Frontal cortex (tissue), 4 donors: Measurements from ENCODE around the gene PSAPL1. TPM values are rescaled to one million over a fixed set of nuclear protein-coding genes. Genes with fewer than 3 reads are reported as not detected.

Experiments
- DNase-seq, 2 donors: peaks; one replicate each; pipeline ENCODE4 v3.0.0; 2012; ENCODE audit warnings: low spot score in 2 of 2
- FAIRE-seq: peaks from 2 replicates; lab custom pipeline; 2012; peaks lifted over from hg19 to GRCh38; lab: Jason Lieb, UNC
- total RNA-seq: library from RNA; depleted of rRNA; stranded (reverse); fragments of >200 nt; gene quantifications from one replicate; pipeline ENCODE4 v1.2.3, GENCODE V29; 2014
- donor health status: control.
- donor health status: control.
- donor health status: control.

Gene PSAPL1
- total RNA-seq, 1 donor from 2014 or later: not detected

GRCh38 chr4:7400671-7401298, 33.9 kb downstream of the PSAPL1 start:
- DNase-seq: no peak
- no peak for FAIRE-seq

- FAIRE-seq: no peak
- no peak for DNase-seq
Measured at GRCh38 chr4:7399440-7400234, 35.1 kb downstream of the PSAPL1 start.

DNA sequence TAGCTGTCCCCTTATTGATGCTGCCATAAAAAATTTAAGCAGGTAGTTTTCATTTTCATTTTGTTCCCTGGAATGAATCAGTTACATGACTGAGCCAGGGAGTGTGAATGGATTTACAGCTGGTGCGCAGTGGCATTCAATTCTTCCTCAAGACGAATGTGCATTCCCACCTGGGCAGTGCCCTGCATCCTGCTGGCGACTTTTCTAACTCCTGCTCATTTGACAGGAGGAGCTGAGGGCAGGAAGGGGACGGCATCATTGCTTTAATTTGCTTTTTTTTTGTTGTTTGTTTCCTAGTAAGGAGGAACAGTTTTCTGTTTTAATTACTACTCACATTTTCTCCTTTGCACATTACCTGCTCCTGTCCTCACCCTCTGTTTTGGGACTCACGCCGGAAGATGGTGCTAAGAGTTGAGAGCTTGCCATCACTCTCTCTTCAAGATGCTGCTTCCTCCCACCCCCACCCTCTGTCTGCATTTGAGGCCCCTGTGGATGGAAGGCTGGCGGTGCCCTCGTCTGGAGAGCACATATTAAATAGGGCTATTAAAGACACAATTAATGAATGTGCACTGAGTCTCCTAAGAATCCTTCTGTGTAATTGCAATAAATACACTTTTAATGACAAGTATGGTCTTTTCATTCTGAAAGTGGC, 35.8 kb downstream of the PSAPL1 start:
- FAIRE-seq: no peak
- no peak for DNase-seq

DNA sequence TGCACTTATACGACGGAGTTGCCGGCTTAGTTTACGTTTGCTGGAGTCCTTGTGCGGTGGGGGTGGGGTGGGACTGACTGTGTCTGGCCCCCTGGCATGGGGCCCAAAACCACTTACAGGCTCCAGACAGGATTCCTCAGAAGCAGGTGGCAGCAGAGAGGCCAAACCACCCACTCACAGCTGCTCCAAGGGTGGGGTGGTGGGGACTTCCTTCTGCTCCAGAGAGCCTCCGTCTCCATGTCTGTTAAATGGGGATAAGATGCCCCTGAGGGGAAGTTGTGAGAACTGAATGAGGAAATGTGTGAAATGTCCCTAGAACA, 36.7 kb downstream of the PSAPL1 start:
- FAIRE-seq: no peak
- no peak for DNase-seq

GRCh38 chr4:7397206-7398103, 37.3 kb downstream of the PSAPL1 start:
- FAIRE-seq: no peak
- DNase-seq: no peak

DNA sequence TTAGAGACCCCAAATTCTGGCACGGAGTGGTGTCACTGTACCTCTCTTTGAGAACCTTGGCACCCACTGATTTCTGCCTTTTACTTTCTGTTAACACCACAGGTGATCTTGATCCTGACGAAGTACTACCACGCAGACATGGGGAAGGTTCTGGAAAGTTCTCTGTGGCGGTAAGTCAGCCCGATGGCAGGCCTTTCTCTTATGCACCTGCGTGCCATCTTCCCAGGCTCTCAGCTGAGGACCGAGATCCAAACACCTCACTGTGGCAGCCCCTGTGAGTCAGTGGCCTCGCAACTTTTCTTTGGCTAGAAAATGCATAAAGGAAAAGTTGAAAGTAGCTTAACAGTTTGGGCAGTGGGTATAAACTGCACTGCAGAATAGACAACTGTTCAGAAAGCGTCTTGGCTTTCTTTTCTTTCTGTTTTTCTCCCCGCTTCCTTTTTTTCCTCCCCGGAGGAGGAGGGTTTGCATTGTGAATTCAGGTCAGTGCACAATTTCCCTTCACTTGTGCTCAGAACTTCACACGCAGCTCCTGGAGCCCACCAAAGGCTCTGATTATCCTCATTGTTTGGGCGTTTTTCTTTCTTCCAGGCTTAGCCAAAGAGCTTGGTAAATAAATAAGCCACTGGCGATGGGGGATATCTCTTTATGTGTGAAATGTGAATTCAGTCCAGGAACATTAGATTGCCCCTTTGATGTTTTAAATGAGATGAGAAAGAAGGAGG, 38.4 kb downstream of the PSAPL1 start:
- DNase-seq (no peak), FAIRE-seq (no peak)

DNA sequence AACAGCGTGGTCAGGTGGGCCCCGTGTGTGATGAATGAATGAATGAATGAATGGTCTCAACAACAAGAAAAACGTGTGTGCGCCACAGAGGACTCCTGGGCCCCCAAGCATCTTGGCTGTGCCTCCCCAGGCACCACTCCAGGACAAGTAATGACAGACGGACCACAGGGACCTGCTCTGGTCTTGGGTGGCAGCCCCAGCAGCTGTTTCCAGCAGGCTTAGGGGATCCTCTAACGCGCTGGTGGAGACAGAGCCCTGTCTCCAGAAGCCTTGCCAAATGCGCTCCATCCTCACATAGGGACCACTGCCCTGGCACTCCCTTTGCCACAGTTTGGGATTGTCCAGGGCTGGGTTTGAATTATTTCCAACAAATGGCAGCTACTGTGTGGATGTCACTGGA, 39.1 kb downstream of the PSAPL1 start:
- DNase-seq (no peak), FAIRE-seq (no peak)

DNA sequence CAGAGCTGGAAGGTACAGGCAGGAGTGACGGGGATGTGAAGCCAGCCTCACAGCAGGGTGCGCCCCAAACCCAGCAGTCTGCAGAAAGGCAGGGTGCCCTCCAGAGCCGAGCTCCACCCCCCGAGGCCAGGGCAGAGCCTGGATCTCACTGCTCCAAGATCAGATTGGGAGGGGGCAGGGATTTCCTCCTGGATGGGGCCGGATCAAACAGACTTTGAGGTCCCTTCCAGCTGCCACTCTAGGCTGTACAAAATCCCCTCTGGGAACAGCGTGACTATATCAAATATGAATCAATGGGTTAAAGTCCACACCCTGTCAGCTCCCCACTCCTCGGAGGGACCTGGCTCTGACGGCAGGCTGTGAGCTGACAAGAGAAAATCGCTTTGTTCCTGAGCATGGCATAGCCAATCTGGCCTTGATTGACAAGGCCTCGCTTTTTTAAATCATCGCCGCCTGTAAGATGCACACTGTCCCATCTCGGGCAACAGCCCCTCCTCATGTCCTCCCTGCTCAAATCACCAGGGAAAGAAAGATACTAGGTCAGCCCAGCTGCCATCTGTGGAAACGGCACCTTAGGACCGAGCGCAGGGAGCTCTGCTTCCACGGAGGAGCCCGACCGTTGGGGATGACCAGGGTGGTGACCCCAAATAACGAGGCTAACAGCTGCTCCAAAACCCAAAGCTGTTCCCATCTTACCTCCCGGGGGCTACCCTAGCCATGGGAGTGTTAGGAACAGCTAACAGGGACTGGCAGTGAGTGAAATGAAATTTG, 39.9 kb downstream of the PSAPL1 start:
- DNase-seq: no peak
- no peak for FAIRE-seq

GRCh38 chr4:7393601-7394575, 40.8 kb downstream of the PSAPL1 start:
- DNase-seq: no peak
- no peak for FAIRE-seq

DNA sequence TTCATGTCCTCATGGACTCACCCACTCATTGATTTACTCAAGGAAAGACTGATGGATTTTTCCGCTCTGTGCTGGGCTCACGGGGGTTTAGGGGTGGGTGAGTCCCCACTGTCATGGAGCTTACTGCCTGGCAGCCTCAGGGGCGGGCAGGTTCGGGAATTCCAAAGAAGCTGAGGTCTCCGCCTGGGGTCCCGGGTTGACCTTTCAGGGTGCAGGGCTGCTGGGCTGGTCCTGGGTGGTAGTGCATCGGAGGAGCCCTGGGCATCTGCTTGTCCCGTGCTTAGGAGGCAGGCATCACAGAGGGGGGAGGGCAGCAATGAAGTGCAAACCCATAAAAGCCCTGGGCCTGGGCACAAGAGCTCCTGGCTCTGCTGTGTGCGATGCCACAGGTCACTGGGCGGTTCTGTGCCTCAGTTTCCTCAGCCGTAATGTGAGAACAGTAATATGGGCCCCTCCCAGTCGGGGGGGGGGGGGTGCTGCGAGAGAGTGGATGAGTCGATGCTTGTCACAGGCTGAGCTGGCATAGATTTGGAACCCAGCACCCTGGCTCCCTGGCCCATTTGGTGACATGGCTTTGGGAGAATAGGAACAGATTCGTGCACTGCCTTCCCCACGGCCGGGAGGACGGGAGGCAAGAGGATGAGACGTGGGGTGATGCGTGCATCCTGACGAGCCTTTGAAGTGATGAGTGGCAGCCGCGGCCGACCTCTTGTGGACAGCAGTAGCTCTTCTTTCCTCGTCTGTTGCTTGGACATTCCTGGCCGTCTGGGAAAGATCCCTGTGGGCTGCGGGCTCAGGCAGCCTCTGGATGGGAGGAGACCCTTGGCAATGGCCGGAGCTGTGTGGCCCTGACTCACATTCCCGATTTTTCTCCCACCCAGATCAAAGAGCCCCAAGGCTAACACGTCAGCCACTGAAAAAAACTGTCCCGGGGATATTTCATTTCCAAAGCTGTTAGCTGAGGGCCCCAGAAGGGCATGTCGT, 42.0 kb downstream of the PSAPL1 start:
- no peak for FAIRE-seq
- no peak for DNase-seq

DNA sequence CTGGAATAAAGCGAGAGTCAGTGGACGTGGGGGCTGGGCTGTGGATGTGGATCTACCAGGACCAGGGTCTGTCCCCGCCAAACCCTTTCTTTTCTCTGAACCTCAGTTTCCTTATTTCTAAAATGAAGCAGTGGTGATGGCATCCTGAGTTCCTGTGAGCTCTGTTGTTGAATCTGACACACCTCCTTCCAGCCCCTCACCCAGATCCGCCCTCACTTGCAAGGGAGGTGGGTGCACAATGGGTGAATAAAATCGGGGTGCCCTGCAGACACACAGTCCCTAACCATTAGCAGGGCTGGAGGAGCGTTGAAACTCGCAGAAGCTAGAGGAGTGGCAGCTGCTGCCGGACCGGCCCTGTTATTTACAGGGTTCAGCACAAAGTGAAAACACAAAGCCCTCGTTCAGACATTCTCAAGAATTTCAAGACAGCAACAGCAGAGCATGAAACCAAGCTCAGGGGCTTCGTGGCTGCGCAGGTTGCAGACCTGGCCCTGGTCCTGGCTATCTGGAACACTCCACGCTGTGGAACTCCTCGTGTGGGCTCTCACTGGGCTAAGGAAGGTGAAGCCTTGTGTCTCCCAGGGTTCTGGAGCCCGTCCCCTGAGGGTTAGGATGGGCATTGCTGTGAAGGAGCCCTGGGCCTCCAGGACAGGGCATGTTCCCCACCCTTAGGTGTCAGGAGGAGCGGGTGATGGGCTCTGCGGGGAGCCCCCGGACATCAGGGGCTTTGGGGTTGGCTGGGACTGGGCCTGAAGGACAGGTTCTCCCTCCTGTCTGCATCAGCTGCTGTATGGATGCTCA, 42.9 kb downstream of the PSAPL1 start:
- no peak for DNase-seq
- no peak for FAIRE-seq

DNA sequence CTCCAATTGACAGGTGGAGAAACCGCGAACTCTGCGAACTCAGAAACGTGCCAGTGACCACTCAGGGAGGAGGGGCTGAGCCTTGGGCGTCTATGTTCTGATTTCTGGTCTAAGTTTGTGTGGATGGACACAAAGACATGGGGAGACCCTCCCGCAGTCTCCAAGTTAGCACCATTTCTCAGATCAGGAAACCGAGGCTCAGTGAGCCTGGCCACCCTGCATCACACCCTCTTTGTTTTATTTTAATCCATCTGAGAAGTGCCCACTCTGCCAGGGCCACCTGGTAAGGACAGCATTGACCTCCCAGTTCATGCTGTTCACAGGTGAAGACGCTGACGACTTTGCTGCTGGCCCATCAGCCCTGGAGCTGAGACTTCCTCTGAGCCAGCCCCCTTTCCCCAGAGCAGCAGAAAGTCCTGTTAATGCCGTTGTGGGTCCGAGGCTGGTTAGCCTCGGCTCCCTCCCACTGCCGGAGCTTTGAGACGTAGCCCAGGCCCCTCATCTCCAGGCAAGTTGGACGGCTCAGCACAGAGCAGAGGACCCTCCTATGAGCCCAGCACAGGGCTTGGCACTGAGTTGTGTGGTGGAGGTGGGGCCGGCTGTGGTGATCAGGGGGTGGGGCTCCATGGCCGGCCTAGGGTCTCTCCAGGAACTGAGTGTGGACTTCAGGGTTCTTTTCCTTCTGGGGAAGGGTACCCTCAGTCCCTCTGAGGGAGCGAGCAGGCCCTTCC, 43.7 kb downstream of the PSAPL1 start:
- FAIRE-seq (no peak), DNase-seq (no peak)

- no peak for DNase-seq
Measured at GRCh38 chr4:7390336-7390735, 44.4 kb downstream of the PSAPL1 start.

GRCh38 chr4:7389719-7390118, 45.0 kb downstream of the PSAPL1 start:
- no peak for DNase-seq

More at GRCh38 chr4:7390336-7390735, 44.4 kb downstream of the PSAPL1 start:
- no peak for FAIRE-seq

DNA sequence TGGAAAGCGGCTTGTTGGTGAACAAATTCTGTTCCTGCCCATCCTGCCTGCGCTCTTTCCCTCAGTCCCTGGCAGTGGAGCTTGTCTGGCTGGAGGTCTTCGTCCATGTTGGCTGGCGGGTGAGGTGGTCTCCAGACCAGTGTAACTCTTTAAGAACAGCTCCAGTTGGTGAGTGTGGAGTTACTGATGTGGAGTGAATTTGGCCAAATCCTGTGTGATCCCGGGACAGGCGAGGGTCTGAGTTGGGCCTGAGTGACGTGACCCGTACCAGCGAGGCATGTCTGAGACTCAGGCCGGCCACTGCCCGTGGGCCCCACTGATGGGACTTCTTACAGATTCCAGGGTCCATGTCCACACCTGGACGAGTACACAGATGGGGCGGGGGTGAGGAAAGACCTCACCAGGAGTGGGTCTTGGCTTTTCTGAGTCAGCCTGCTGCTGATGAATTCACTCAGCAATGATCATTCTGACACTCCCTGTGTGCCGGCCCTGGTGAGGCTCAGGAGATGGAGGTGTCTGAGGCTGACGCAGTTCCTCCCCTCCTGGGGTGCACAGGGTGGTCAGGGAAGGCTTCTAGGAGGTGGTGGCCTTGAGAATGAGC, 45.5 kb downstream of the PSAPL1 start:
- FAIRE-seq (no peak), DNase-seq (no peak)

More at GRCh38 chr4:7389719-7390118, 45.0 kb downstream of the PSAPL1 start:
- no peak for FAIRE-seq
